GM23338 (cell line): ENCODE data around the gene UBE3B. TPM values are rescaled to one million over a fixed set of nuclear protein-coding genes. Genes with fewer than 3 reads are reported as not detected.

Experiments
- ATAC-seq: fragments of 200-7000 bp; cut with Tn5 transposase; 3 replicates; pipeline ENCODE4 v1.9.1; 2020
- DNase-seq: peaks from one replicate; pipeline ENCODE4 v3.0.0-alpha.2; 2015; ENCODE audit warnings: low spot score
- H2AFZ ChIP-seq: fragments of 200-600 bp; sonication (generic); 2 replicates; pipeline ENCODE4 v1.8.0; 2016; ENCODE audit warnings: antibody characterized with exemption, mild to moderate bottlenecking, moderate library complexity
- H3F3A ChIP-seq: fragments of 200-600 bp; sonication (generic); replicated peaks from 2 replicates; pipeline ENCODE4 v1.8.0; 2017; ENCODE audit warnings: antibody characterized with exemption, mixed run types, low read depth
- H3K27ac ChIP-seq: fragments of 200-600 bp; sonication (generic); 2 replicates; pipeline ENCODE4 v1.6.1; 2016; ENCODE audit warnings: low read depth
- H3K27me3 ChIP-seq: fragments of 200-600 bp; sonication (generic); 2 replicates; pipeline ENCODE4 v1.8.0; 2016; ENCODE audit warnings: mild to moderate bottlenecking, mixed run types, moderate library complexity; ENCODE audit not compliant: insufficient read depth
- H3K36me3 ChIP-seq: fragments of 200-600 bp; sonication (generic); 2 replicates; pipeline ENCODE4 v1.8.0; 2016; ENCODE audit warnings: mild to moderate bottlenecking; ENCODE audit not compliant: insufficient read depth
- H3K4me1 ChIP-seq: fragments of 200-600 bp; sonication (generic); 2 replicates; pipeline ENCODE4 v1.8.0; 2016; ENCODE audit warnings: mild to moderate bottlenecking, moderate library complexity; ENCODE audit not compliant: insufficient read depth
- H3K4me2 ChIP-seq: fragments of 200-600 bp; sonication (generic); 2 replicates; pipeline ENCODE4 v1.7.1; 2017; ENCODE audit warnings: mixed run types
- H3K4me3 ChIP-seq: fragments of 200-600 bp; sonication (generic); 2 replicates; pipeline ENCODE4 v1.6.1; 2016; ENCODE audit warnings: mixed run types
- H3K79me2 ChIP-seq: fragments of 200-600 bp; sonication (generic); replicated peaks from 2 replicates; pipeline ENCODE4 v1.8.0; 2017; ENCODE audit warnings: mild to moderate bottlenecking; ENCODE audit not compliant: insufficient read depth
- H3K9me2 ChIP-seq: fragments of 200-600 bp; sonication (generic); 2 replicates; pipeline ENCODE4 v1.8.0; 2017; ENCODE audit not compliant: insufficient read depth
- H4K20me1 ChIP-seq: fragments of 200-600 bp; sonication (generic); replicated peaks from 2 replicates; pipeline ENCODE4 v1.8.0; 2017; ENCODE audit warnings: mild to moderate bottlenecking; ENCODE audit not compliant: insufficient read depth
- H3K27ac Mint-ChIP-seq: 2 replicates; pipeline ENCODE4 v1.8.0; 2020; ENCODE audit warnings: inconsistent platforms, mild to moderate bottlenecking, moderate library complexity, mixed read lengths
- H3K27me3 Mint-ChIP-seq: 3 replicates; pipeline ENCODE4 v1.8.0; 2022; ENCODE audit warnings: low read depth, mild to moderate bottlenecking, moderate library complexity, mixed read lengths, inconsistent platforms; ENCODE audit not compliant: insufficient read depth, poor library complexity
- H3K36me3 Mint-ChIP-seq: 3 replicates; pipeline ENCODE4 v1.8.0; 2021; ENCODE audit warnings: low read depth, mild to moderate bottlenecking, inconsistent platforms, moderate library complexity, mixed read lengths
- H3K4me1 Mint-ChIP-seq: 3 replicates; pipeline ENCODE4 v1.8.0; 2020; ENCODE audit warnings: mild to moderate bottlenecking, inconsistent platforms, mixed read lengths
- H3K4me3 Mint-ChIP-seq: 3 replicates; pipeline ENCODE4 v1.8.0; 2021; ENCODE audit warnings: moderate library complexity, mild to moderate bottlenecking, inconsistent platforms, mixed read lengths
- H3K9me3 Mint-ChIP-seq: 3 replicates; pipeline ENCODE4 v1.8.0; 2020; ENCODE audit warnings: moderate library complexity, mild to moderate bottlenecking, inconsistent platforms, mixed read lengths
- CREB1 ChIP-seq: fragments of 250-450 bp; sonication (Bioruptor Pico); IDR thresholded peaks from 2 replicates; pipeline ENCODE4 v1.5.0; 2020; ENCODE audit warnings: low read depth, mild to moderate bottlenecking, moderate library complexity
- EZH2 ChIP-seq: fragments of 200-600 bp; sonication (generic); IDR thresholded peaks from one replicate; pipeline ENCODE4 v1.8.0; 2017; ENCODE audit warnings: antibody characterized with exemption, mild to moderate bottlenecking, low read depth; ENCODE audit not compliant: unreplicated experiment
- EZH2phosphoT487 ChIP-seq: fragments of 200-600 bp; sonication (generic); IDR thresholded peaks from one replicate; pipeline ENCODE4 v1.8.1; 2018; ENCODE audit warnings: antibody characterized with exemption; ENCODE audit not compliant: unreplicated experiment
- JUNB ChIP-seq: IDR thresholded peaks from one replicate; pipeline ENCODE4 v1.6.1; 2016; ENCODE audit warnings: antibody characterized with exemption; ENCODE audit not compliant: unreplicated experiment
- NANOG ChIP-seq: IDR thresholded peaks from 2 replicates; pipeline ENCODE4 v1.6.1; 2016; ENCODE audit warnings: antibody characterized with exemption, borderline replicate concordance
- POLR2AphosphoS5 ChIP-seq: IDR thresholded peaks from 2 replicates; pipeline ENCODE4 v1.6.1; 2016; ENCODE audit warnings: antibody characterized with exemption, low read depth
- STAT1 ChIP-seq: IDR thresholded peaks from one replicate; pipeline ENCODE4 v1.6.1; 2016; ENCODE audit warnings: antibody characterized with exemption; ENCODE audit not compliant: unreplicated experiment
- ZNF114 ChIP-seq: fragments of 250-450 bp; sonication (Bioruptor Pico); IDR thresholded peaks from 2 replicates; pipeline ENCODE4 v1.5.0; 2020; ENCODE audit warnings: mild to moderate bottlenecking, moderate library complexity
- ZNF331 ChIP-seq: fragments of 250-450 bp; sonication (Bioruptor Pico); IDR thresholded peaks from 2 replicates; pipeline ENCODE4 v1.5.0; 2020; ENCODE audit warnings: low read depth, mild to moderate bottlenecking, moderate library complexity
- polyA plus RNA-seq: library from polyadenylated mRNA; unstranded; fragments of >200 nt; fragmentation: Nextera tagmentation; extraction: Ambion mirVana; gene quantifications from 2 replicates; pipeline ENCODE4 v1.2.1, GENCODE V29; 2016
- total RNA-seq: library from RNA; depleted of rRNA; stranded (reverse); fragments of >200 nt; shearing (Covaris generic); gene quantifications from 2 replicates; pipeline ENCODE4 v1.2.3, GENCODE V29; 2014
- TF ChIP-seq, protein P1 (sequence below), 2 experiments: fragments of 200-600 bp in 1 of 2; sonication (generic) in 1 of 2; conservative IDR thresholded peaks; 2 replicates each; pipeline versions ENCODE4 v1.5.1 to v1.6.1; 2016 to 2017; ENCODE audit warnings: antibody characterized with exemption in 2 of 2, low read depth in 2 of 2, mild to moderate bottlenecking in 2 of 2, moderate library complexity in 1 of 2
- TF ChIP-seq, protein P2 (sequence below): IDR thresholded peaks from one replicate; pipeline ENCODE4 v1.6.1; 2018; ENCODE audit warnings: antibody characterized with exemption; ENCODE audit not compliant: unreplicated experiment
- TF ChIP-seq, protein P3 (sequence below): fragments of 250-450 bp; sonication (Bioruptor Pico); IDR thresholded peaks from 2 replicates; pipeline ENCODE4 v1.5.0; 2020; ENCODE audit warnings: mild to moderate bottlenecking, moderate library complexity
- TF ChIP-seq, protein P4 (sequence below): IDR thresholded peaks from 2 replicates; pipeline ENCODE4 v1.6.1; 2016; ENCODE audit warnings: antibody characterized with exemption

Gene UBE3B
- total and polyA plus RNA-seq, 2 experiments from 2014 or later = 20.8 TPM

DNA sequence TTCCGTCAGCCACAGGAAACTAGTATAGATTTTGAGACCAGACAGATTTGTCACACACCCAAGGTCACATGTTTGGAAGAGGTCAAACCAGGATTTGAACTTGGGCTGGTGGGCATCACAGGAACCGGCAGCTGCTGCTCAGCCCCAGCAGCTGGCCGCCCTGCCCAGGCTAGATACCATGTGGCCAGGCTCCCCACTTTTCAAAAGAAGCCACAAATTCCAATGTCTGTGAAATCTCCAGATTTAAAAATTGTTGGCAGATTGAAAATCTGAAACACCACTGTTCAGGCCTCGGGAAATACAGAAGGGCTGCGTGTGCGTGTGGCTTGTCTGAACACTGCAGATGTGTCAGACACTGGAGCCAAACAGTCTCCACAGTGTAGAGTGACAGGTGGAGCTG is 65.4 kb downstream of the UBE3B start:
- no peaks in the 10 kb centered on the region for H3K36me3 ChIP-seq
- no peak for TF ChIP-seq CREB1 (CRISPR knock-in tag)
- no peak for TF ChIP-seq JUNB
- no peak for TF ChIP-seq EZH2
- TF ChIP-seq, protein P1, sequence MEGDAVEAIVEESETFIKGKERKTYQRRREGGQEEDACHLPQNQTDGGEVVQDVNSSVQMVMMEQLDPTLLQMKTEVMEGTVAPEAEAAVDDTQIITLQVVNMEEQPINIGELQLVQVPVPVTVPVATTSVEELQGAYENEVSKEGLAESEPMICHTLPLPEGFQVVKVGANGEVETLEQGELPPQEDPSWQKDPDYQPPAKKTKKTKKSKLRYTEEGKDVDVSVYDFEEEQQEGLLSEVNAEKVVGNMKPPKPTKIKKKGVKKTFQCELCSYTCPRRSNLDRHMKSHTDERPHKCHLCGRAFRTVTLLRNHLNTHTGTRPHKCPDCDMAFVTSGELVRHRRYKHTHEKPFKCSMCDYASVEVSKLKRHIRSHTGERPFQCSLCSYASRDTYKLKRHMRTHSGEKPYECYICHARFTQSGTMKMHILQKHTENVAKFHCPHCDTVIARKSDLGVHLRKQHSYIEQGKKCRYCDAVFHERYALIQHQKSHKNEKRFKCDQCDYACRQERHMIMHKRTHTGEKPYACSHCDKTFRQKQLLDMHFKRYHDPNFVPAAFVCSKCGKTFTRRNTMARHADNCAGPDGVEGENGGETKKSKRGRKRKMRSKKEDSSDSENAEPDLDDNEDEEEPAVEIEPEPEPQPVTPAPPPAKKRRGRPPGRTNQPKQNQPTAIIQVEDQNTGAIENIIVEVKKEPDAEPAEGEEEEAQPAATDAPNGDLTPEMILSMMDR (conservative IDR thresholded peaks at IDR 0.05; ENCODE audit: low read depth in 2 of 2) = no peak
- TF ChIP-seq ZNF331 (CRISPR knock-in tag) = no peak
- TF ChIP-seq, protein P2, sequence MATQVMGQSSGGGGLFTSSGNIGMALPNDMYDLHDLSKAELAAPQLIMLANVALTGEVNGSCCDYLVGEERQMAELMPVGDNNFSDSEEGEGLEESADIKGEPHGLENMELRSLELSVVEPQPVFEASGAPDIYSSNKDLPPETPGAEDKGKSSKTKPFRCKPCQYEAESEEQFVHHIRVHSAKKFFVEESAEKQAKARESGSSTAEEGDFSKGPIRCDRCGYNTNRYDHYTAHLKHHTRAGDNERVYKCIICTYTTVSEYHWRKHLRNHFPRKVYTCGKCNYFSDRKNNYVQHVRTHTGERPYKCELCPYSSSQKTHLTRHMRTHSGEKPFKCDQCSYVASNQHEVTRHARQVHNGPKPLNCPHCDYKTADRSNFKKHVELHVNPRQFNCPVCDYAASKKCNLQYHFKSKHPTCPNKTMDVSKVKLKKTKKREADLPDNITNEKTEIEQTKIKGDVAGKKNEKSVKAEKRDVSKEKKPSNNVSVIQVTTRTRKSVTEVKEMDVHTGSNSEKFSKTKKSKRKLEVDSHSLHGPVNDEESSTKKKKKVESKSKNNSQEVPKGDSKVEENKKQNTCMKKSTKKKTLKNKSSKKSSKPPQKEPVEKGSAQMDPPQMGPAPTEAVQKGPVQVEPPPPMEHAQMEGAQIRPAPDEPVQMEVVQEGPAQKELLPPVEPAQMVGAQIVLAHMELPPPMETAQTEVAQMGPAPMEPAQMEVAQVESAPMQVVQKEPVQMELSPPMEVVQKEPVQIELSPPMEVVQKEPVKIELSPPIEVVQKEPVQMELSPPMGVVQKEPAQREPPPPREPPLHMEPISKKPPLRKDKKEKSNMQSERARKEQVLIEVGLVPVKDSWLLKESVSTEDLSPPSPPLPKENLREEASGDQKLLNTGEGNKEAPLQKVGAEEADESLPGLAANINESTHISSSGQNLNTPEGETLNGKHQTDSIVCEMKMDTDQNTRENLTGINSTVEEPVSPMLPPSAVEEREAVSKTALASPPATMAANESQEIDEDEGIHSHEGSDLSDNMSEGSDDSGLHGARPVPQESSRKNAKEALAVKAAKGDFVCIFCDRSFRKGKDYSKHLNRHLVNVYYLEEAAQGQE = no peak
- no peak for TF ChIP-seq STAT1
- TF ChIP-seq ZNF114 (CRISPR knock-in tag) = no peak
- no peak for TF ChIP-seq NANOG
- no peak for TF ChIP-seq POLR2AphosphoS5
- TF ChIP-seq, protein P3, sequence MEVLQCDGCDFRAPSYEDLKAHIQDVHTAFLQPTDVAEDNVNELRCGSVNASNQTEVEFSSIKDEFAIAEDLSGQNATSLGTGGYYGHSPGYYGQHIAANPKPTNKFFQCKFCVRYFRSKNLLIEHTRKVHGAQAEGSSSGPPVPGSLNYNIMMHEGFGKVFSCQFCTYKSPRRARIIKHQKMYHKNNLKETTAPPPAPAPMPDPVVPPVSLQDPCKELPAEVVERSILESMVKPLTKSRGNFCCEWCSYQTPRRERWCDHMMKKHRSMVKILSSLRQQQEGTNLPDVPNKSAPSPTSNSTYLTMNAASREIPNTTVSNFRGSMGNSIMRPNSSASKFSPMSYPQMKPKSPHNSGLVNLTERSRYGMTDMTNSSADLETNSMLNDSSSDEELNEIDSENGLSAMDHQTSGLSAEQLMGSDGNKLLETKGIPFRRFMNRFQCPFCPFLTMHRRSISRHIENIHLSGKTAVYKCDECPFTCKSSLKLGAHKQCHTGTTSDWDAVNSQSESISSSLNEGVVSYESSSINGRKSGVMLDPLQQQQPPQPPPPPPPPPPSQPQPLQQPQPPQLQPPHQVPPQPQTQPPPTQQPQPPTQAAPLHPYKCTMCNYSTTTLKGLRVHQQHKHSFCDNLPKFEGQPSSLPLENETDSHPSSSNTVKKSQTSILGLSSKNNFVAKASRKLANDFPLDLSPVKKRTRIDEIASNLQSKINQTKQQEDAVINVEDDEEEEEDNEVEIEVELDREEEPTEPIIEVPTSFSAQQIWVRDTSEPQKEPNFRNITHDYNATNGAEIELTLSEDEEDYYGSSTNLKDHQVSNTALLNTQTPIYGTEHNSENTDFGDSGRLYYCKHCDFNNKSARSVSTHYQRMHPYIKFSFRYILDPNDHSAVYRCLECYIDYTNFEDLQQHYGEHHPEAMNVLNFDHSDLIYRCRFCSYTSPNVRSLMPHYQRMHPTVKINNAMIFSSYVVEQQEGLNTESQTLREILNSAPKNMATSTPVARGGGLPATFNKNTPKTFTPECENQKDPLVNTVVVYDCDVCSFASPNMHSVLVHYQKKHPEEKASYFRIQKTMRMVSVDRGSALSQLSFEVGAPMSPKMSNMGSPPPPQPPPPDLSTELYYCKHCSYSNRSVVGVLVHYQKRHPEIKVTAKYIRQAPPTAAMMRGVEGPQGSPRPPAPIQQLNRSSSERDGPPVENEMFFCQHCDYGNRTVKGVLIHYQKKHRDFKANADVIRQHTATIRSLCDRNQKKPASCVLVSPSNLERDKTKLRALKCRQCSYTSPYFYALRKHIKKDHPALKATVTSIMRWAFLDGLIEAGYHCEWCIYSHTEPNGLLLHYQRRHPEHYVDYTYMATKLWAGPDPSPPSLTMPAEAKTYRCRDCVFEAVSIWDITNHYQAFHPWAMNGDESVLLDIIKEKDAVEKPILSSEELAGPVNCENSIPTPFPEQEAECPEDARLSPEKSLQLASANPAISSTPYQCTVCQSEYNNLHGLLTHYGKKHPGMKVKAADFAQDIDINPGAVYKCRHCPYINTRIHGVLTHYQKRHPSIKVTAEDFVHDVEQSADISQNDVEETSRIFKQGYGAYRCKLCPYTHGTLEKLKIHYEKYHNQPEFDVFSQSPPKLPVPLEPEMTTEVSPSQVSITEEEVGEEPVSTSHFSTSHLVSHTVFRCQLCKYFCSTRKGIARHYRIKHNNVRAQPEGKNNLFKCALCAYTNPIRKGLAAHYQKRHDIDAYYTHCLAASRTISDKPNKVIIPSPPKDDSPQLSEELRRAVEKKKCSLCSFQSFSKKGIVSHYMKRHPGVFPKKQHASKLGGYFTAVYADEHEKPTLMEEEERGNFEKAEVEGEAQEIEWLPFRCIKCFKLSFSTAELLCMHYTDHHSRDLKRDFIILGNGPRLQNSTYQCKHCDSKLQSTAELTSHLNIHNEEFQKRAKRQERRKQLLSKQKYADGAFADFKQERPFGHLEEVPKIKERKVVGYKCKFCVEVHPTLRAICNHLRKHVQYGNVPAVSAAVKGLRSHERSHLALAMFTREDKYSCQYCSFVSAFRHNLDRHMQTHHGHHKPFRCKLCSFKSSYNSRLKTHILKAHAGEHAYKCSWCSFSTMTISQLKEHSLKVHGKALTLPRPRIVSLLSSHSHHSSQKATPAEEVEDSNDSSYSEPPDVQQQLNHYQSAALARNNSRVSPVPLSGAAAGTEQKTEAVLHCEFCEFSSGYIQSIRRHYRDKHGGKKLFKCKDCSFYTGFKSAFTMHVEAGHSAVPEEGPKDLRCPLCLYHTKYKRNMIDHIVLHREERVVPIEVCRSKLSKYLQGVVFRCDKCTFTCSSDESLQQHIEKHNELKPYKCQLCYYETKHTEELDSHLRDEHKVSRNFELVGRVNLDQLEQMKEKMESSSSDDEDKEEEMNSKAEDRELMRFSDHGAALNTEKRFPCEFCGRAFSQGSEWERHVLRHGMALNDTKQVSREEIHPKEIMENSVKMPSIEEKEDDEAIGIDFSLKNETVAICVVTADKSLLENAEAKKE (CRISPR knock-in tag) = no peak
- TF ChIP-seq EZH2phosphoT487 = no peak
- TF ChIP-seq, protein P4, sequence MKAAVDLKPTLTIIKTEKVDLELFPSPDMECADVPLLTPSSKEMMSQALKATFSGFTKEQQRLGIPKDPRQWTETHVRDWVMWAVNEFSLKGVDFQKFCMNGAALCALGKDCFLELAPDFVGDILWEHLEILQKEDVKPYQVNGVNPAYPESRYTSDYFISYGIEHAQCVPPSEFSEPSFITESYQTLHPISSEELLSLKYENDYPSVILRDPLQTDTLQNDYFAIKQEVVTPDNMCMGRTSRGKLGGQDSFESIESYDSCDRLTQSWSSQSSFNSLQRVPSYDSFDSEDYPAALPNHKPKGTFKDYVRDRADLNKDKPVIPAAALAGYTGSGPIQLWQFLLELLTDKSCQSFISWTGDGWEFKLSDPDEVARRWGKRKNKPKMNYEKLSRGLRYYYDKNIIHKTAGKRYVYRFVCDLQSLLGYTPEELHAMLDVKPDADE = no peak
- H3K4me2 ChIP-seq = no peak overlapping the region
- H3K27me3 ChIP-seq = no peaks in the 10 kb centered on the region
- Mint-ChIP-seq H3K36me3 (no peaks in the 10 kb centered on the region), H3K27me3 (peaks cover 17% of the 10 kb centered on the region), H3K4me1 (no peaks in the 10 kb centered on the region), H3K4me3 (no peak overlapping the region), H3K27ac (no peak overlapping the region), H3K9me3 (no peaks in the 10 kb centered on the region)
- no peak overlapping the region for H3K27ac ChIP-seq
- no peak overlapping the region for H3K4me3 ChIP-seq
- ATAC-seq (no peak), DNase-seq (no peak)
- no peaks in the 10 kb centered on the region for H3F3A ChIP-seq
- H2AFZ ChIP-seq = no peak overlapping the region
- H3K9me2 ChIP-seq = no peaks in the 10 kb centered on the region
- H4K20me1 ChIP-seq = no peaks in the 10 kb centered on the region
- H3K4me1 ChIP-seq = no peaks in the 10 kb centered on the region
- no peaks in the 10 kb centered on the region for H3K79me2 ChIP-seq
